Measurements from ENCODE around the gene PTPN11.
A peak's percentile ranks its signal among the peaks of the same experiment; 100 is the strongest.

PTPN11 gene

DNA sequence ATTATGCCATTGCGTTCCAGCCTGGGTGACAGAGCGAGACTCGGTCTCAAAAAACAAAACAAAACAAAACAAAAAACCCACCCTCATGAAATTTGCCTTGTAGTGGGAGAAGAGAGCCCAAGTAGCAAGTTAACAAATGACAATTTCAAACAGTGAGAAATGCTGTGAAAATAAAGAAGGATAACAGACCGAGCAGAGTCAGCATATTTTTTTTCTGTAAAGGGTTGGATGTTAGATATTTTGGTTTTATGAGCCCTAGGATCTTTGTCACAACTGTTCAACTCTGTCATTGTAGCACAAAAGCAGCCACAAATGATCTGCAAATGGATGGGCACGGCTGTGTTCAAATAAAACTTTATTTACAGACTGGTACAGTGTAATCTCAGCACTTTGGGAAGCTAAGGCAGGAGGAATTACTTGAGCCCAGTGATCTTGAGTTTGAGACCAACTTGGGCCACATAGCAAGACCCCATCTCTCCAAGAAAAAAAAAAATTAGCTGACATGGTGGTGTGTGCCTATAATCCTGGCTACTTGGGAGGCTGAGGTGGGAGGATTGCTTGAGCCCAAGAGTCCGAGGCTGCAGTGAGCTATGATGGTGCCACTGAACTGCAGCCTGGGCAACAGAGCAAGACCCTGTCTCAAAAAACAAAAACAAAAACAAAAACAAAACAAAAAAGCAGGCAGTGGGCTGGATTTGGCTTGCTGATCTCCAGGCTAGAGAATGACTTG lies 117.1 kb downstream of the PTPN11 start:
- ATAC-seq (replicated peaks), result no peak
- H3K4me3 Mint-ChIP-seq, result no peak overlapping the region

DNA sequence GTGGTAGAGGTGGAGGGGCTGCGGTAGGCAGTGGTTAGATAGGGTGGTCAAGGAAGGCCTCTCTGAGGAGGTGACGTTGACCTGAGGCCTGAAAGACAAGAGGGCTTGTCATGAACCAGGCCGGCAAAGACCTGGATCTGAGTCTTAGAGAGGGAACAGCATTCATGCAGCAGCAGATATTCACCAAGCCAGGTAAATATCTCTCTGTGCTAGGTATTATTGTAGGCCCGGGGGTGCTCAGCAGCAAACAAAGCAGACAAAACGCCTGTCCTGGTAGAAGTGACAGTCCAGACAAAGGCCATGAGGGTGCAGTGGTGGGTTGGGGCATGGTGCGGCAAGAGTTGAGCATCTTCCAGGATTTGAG lies 117.6 kb downstream of the PTPN11 start:
- H3K9me3 Mint-ChIP-seq, result no peaks in the 10 kb centered on the region
- ATAC-seq (replicated peaks) (no peak), DNase-seq (no peak)
- H3K36me3 Mint-ChIP-seq (ENCODE audit: insufficient read depth), result no peaks in the 10 kb centered on the region
- no peak overlapping the region for H3K4me3 Mint-ChIP-seq
- H3K27ac Mint-ChIP-seq, result no peak overlapping the region
- H3K4me1 Mint-ChIP-seq (ENCODE audit: low read depth in 2 of 2), result peaks cover 0 to 5% of the 10 kb centered on the region in 2 donors
- H3K27me3 Mint-ChIP-seq, result peaks cover 17% of the 10 kb centered on the region in 2 donors

More for the DNA sequence above, 117.1 kb downstream of the PTPN11 start:
- H3K27me3 Mint-ChIP-seq, result peaks cover 13 to 15% of the 10 kb centered on the region in 2 donors
- H3K27ac Mint-ChIP-seq, result no peak overlapping the region
- peaks cover 0 to 5% of the 10 kb centered on the region in 2 donors for H3K4me1 Mint-ChIP-seq (ENCODE audit: low read depth in 2 of 2)
- H3K9me3 Mint-ChIP-seq, result no peaks in the 10 kb centered on the region
- no peaks in the 10 kb centered on the region for H3K36me3 Mint-ChIP-seq (ENCODE audit: insufficient read depth)
- no peak for DNase-seq

- Mint-ChIP-seq H3K27ac (peak overlapping the region in 1 of 2 donors; percentile 44), H3K27me3 (peaks cover 27 to 31% of the 10 kb centered on the region in 2 donors)
- no peak for DNase-seq
Observed at GRCh38 chr12:112537710-112538396, 119.1 kb downstream of the PTPN11 start.

GRCh38 chr12:112538740-112539139 lies 120.0 kb downstream of the PTPN11 start:
- Mint-ChIP-seq H3K27me3 (peaks cover 30 to 40% of the 10 kb centered on the region in 2 donors), H3K9me3 (no peaks in the 10 kb centered on the region), H3K4me1 (ENCODE audit: low read depth in 2 of 2) (peaks cover 0 to 3% of the 10 kb centered on the region in 2 donors), H3K36me3 (ENCODE audit: insufficient read depth) (no peaks in the 10 kb centered on the region), H3K4me3 (no peak overlapping the region), H3K27ac (no peak overlapping the region)
- no peak for DNase-seq
- no peak for ATAC-seq (replicated peaks)

More at GRCh38 chr12:112537710-112538396, 119.1 kb downstream of the PTPN11 start:
- Mint-ChIP-seq H3K36me3 (ENCODE audit: insufficient read depth) (no peaks in the 10 kb centered on the region), H3K4me3 (no peak overlapping the region), H3K9me3 (no peaks in the 10 kb centered on the region), H3K4me1 (ENCODE audit: low read depth in 2 of 2) (peaks cover 0 to 5% of the 10 kb centered on the region in 2 donors)
- no peak for ATAC-seq (replicated peaks)

DNA sequence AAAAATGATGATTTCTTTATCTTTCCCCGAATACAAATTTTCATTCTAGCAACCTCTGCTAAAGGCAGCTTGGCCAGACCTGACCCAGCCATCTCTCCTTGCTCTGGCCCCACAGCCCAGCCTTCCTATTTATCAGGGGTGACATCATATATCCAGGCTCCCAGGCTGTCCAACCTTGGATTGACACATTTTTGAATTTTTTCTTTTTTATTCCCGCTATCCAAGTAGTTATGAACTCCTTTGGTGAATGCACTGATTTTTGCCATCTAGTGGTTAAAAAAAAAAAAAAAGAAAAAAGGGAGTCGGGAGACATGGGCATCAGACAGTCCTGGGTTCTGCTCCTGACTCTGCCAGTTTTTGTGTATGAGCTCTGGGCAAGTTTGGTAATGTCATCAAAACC lies 120.5 kb downstream of the PTPN11 start:
- H3K9me3 Mint-ChIP-seq, result no peaks in the 10 kb centered on the region
- H3K27ac Mint-ChIP-seq, result no peak overlapping the region
- H3K4me1 Mint-ChIP-seq (ENCODE audit: low read depth in 2 of 2), result peaks cover 0 to 4% of the 10 kb centered on the region in 2 donors
- DNase-seq, result no peak
- no peaks in the 10 kb centered on the region for H3K36me3 Mint-ChIP-seq (ENCODE audit: insufficient read depth)
- no peak overlapping the region for H3K4me3 Mint-ChIP-seq
- no peak for ATAC-seq (replicated peaks)
- H3K27me3 Mint-ChIP-seq, result peaks cover 33 to 42% of the 10 kb centered on the region in 2 donors

GRCh38 chr12:112540021-112540420 lies 121.3 kb downstream of the PTPN11 start:
- peaks cover 0 to 4% of the 10 kb centered on the region in 2 donors for H3K4me1 Mint-ChIP-seq (ENCODE audit: low read depth in 2 of 2)
- no peaks in the 10 kb centered on the region for H3K9me3 Mint-ChIP-seq
- ATAC-seq (replicated peaks) (no peak), DNase-seq (no peak)
- H3K36me3 Mint-ChIP-seq (ENCODE audit: insufficient read depth), result no peaks in the 10 kb centered on the region
- H3K4me3 Mint-ChIP-seq, result no peak overlapping the region
- peaks cover 25 to 37% of the 10 kb centered on the region in 2 donors for H3K27me3 Mint-ChIP-seq
- H3K27ac Mint-ChIP-seq, result no peak overlapping the region

DNA sequence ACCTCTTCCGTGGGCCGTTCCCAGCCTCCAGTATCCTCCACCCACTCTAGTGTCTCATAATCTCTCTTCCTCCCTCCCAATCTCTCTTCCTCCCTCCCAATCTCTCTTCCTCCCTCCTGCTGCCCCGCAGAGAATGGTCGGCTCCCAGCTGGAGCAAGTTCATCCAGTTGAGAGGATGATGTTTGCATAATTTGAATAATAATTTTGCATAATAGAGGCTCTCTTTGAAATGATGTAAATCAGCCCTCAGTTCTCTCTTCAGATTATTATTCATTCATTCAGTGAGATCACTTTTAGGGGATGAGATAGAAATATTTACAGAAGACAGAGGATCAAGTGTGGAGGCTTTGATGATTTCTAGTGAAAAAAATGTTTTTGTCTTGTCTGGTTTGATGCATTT lies 125.0 kb downstream of the PTPN11 start:
- peaks cover 3 to 4% of the 10 kb centered on the region in 2 donors for H3K4me1 Mint-ChIP-seq (ENCODE audit: low read depth in 2 of 2)
- H3K9me3 Mint-ChIP-seq, result no peaks in the 10 kb centered on the region
- peak overlapping the region in 1 of 2 donors; percentile 82 for H3K27ac Mint-ChIP-seq
- H3K27me3 Mint-ChIP-seq, result peaks cover 20 to 46% of the 10 kb centered on the region in 2 donors
- DNase-seq (no peak), ATAC-seq (replicated peaks) (no peak)
- no peak overlapping the region for H3K4me3 Mint-ChIP-seq
- H3K36me3 Mint-ChIP-seq (ENCODE audit: insufficient read depth), result no peaks in the 10 kb centered on the region

- Mint-ChIP-seq H3K4me3 (no peak overlapping the region), H3K27ac (no peak overlapping the region), H3K9me3 (no peaks in the 10 kb centered on the region), H3K4me1 (ENCODE audit: low read depth in 2 of 2) (peaks cover 3 to 4% of the 10 kb centered on the region in 2 donors), H3K27me3 (peaks cover 20 to 48% of the 10 kb centered on the region in 2 donors), H3K36me3 (ENCODE audit: insufficient read depth) (no peaks in the 10 kb centered on the region)
- DNase-seq (no peak), ATAC-seq (replicated peaks) (no peak)
Observed at GRCh38 chr12:112546339-112546738, 127.6 kb downstream of the PTPN11 start.

GRCh38 chr12:112546996-112547395 lies 128.2 kb downstream of the PTPN11 start:
- Mint-ChIP-seq H3K27me3 (peaks cover 21 to 42% of the 10 kb centered on the region in 2 donors), H3K36me3 (ENCODE audit: insufficient read depth) (no peaks in the 10 kb centered on the region), H3K4me1 (ENCODE audit: low read depth in 2 of 2) (peaks cover 3 to 4% of the 10 kb centered on the region in 2 donors), H3K4me3 (no peak overlapping the region), H3K27ac (peak overlapping the region; percentile 27 to 49), H3K9me3 (no peaks in the 10 kb centered on the region)
- ATAC-seq (replicated peaks), result no peak
- DNase-seq, result no peak

GRCh38 chr12:112549031-112549430 lies 130.3 kb downstream of the PTPN11 start:
- Mint-ChIP-seq H3K27me3 (peaks cover 20 to 32% of the 10 kb centered on the region in 2 donors), H3K9me3 (peaks cover 0 to 4% of the 10 kb centered on the region in 2 donors)
- no peak for ATAC-seq (replicated peaks)

GRCh38 chr12:112551681-112552080 lies 132.9 kb downstream of the PTPN11 start:
- Mint-ChIP-seq H3K9me3 (peaks cover 0 to 4% of the 10 kb centered on the region in 2 donors), H3K27me3 (peaks cover 28 to 37% of the 10 kb centered on the region in 2 donors), H3K4me1 (ENCODE audit: low read depth in 2 of 2) (peaks cover 2 to 3% of the 10 kb centered on the region in 2 donors), H3K4me3 (no peak overlapping the region), H3K36me3 (ENCODE audit: insufficient read depth) (no peaks in the 10 kb centered on the region), H3K27ac (no peak overlapping the region)
- ATAC-seq (replicated peaks), result no peak
- no peak for DNase-seq

More at GRCh38 chr12:112549031-112549430, 130.3 kb downstream of the PTPN11 start:
- DNase-seq, result no peak
- H3K4me1 Mint-ChIP-seq (ENCODE audit: low read depth in 2 of 2), result peaks cover 2 to 3% of the 10 kb centered on the region in 2 donors
- no peak overlapping the region for H3K27ac Mint-ChIP-seq
- no peaks in the 10 kb centered on the region for H3K36me3 Mint-ChIP-seq (ENCODE audit: insufficient read depth)
- H3K4me3 Mint-ChIP-seq, result no peak overlapping the region

- ATAC-seq (replicated peaks) (no peak), DNase-seq (no peak)
- H3K4me3 Mint-ChIP-seq, result no peak overlapping the region
- peaks cover 0 to 4% of the 10 kb centered on the region in 2 donors for H3K9me3 Mint-ChIP-seq
- peaks cover 20 to 37% of the 10 kb centered on the region in 2 donors for H3K27me3 Mint-ChIP-seq
- H3K36me3 Mint-ChIP-seq (ENCODE audit: insufficient read depth), result peaks cover 2% of the 10 kb centered on the region
- H3K27ac Mint-ChIP-seq, result no peak overlapping the region
- peaks cover 0 to 2% of the 10 kb centered on the region in 2 donors for H3K4me1 Mint-ChIP-seq (ENCODE audit: low read depth in 2 of 2)
Observed at GRCh38 chr12:112555621-112556233, 137.0 kb downstream of the PTPN11 start.

DNA sequence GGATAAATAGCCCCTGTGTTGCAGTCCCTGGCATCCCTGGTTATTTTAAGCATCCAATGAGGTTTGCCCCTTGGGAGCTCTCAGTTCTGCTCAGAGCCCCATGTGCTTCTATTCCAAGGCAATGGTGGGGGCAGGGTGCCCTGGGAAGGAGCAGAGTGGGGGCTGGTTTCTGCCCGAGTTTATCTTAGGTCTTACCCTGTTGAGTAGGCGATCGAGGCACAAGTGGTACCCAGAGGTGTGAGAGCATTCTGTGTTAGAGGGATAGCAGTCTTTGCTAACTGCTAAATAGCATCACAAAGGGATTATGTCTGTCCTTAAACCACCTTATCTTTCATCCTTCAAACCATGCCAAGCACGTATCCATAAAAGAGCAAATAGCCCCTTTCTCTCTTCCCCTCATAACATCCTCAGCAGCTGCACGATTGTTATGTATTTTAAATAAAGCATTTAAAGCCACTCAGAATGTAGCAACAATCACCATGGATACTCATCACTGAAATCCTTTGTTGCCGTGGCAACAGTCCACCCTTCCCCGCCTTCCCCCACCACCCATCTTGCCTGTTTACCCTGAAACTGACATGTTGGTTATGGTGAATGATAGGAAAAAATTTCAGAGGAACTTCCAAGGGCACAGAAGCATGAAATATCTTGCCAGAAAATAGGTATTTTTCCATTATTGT lies 139.3 kb downstream of the PTPN11 start:
- Mint-ChIP-seq H3K27me3 (peaks cover 14 to 24% of the 10 kb centered on the region in 2 donors), H3K27ac (no peak overlapping the region), H3K36me3 (ENCODE audit: insufficient read depth) (peaks cover 2% of the 10 kb centered on the region), H3K4me1 (ENCODE audit: low read depth in 2 of 2) (peaks cover 0 to 2% of the 10 kb centered on the region in 2 donors), H3K9me3 (peaks cover 0 to 1% of the 10 kb centered on the region in 2 donors), H3K4me3 (no peak overlapping the region)
- no peak for DNase-seq
- ATAC-seq (replicated peaks), result no peak
